ENCODE measurements around the gene SIGLEC6.

DNA sequence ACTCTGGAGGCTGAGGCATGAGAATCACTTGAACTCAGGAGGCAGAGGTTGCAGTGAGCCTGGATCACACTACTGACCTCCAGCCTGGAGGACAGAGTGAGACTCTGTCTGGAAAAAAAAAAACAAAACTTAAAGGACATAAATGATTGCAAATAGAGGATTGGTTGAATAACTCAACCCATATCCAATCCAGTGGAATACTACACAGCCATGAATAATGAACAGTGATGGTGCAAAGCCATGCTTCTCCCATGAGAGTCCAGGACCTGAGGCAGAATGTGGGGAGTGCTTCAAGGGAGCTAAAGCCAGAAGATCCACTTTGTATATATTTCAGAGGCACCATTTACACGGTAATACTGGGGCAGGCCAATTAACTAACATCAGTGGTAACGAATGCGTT is 55.3 kb downstream of the SIGLEC6 start:
- TF ChIP-seq, protein P1, sequence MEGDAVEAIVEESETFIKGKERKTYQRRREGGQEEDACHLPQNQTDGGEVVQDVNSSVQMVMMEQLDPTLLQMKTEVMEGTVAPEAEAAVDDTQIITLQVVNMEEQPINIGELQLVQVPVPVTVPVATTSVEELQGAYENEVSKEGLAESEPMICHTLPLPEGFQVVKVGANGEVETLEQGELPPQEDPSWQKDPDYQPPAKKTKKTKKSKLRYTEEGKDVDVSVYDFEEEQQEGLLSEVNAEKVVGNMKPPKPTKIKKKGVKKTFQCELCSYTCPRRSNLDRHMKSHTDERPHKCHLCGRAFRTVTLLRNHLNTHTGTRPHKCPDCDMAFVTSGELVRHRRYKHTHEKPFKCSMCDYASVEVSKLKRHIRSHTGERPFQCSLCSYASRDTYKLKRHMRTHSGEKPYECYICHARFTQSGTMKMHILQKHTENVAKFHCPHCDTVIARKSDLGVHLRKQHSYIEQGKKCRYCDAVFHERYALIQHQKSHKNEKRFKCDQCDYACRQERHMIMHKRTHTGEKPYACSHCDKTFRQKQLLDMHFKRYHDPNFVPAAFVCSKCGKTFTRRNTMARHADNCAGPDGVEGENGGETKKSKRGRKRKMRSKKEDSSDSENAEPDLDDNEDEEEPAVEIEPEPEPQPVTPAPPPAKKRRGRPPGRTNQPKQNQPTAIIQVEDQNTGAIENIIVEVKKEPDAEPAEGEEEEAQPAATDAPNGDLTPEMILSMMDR (IDR thresholded peaks at IDR 0.05): no peak
- no peak for TF ChIP-seq TCF7L2 (IDR thresholded peaks at IDR 0.05; ENCODE audit: low read depth, low read length)
- no peak for TF ChIP-seq REST (IDR thresholded peaks at IDR 0.05; ENCODE audit: insufficient read depth in 1 of 2, low read depth in 2 of 2, low read length in 1 of 2)
- TF ChIP-seq POLR2AphosphoS5 (IDR thresholded peaks at IDR 0.05; ENCODE audit: low read depth, low read length): no peak

All from Panc1 (cell line).